GM12878 (cell line): ENCODE measurements around the gene SETD1B. TPM values are rescaled to one million over a fixed set of nuclear protein-coding genes. Genes with fewer than 3 reads are reported as not detected.
A peak's percentile ranks its signal among the peaks of the same experiment; 100 is the strongest.

ENCODE experiments used
- CEBPB ChIP-seq, 2 experiments: fragments of 150-350 bp in 1 of 2; IDR thresholded peaks; 2 replicates each; pipeline ENCODE4 v1.6.1; 2012 to 2014; ENCODE audit warnings: low read depth in 2 of 2, low read length in 2 of 2, borderline replicate concordance in 1 of 2, inconsistent platforms in 1 of 2
- EED ChIP-seq: sonication (generic); IDR thresholded peaks from 2 replicates; pipeline ENCODE4 v1.6.1; 2016; ENCODE audit warnings: antibody characterized with exemption, low read depth
- IRF4 ChIP-seq: IDR thresholded peaks from 2 replicates; pipeline ENCODE4 v1.6.1; 2011; ENCODE audit warnings: low read depth, low read length
- LARP7 ChIP-seq: fragments of 450-650 bp; IDR thresholded peaks from 2 replicates; pipeline ENCODE4 v1.6.1; 2017; ENCODE audit warnings: mild to moderate bottlenecking
- MEF2A ChIP-seq: IDR thresholded peaks from 2 replicates; pipeline ENCODE4 v1.6.1; 2011; ENCODE audit warnings: low read depth, mild to moderate bottlenecking, low read length, moderate library complexity; ENCODE audit not compliant: insufficient read depth
- NFYB ChIP-seq: IDR thresholded peaks from 2 replicates; pipeline ENCODE4 v1.6.1; 2011; ENCODE audit warnings: low read depth, mild to moderate bottlenecking, low read length, improper control_type of control experiment, moderate library complexity; ENCODE audit not compliant: insufficient read depth
- NR2C1 ChIP-seq: fragments of 450-650 bp; IDR thresholded peaks from 2 replicates; pipeline ENCODE4 v1.6.1; 2017; ENCODE audit warnings: antibody characterized with exemption, mild to moderate bottlenecking, moderate library complexity
- RBBP5 ChIP-seq: fragments of 200-600 bp; sonication (generic); conservative IDR thresholded peaks from 2 replicates; pipeline ENCODE4 v1.6.1; 2016
- TCF3 ChIP-seq: IDR thresholded peaks from 2 replicates; pipeline ENCODE4 v1.6.1; 2012; ENCODE audit warnings: low read depth, mild to moderate bottlenecking, low read length, borderline replicate concordance; ENCODE audit not compliant: insufficient read depth
- ZNF24 ChIP-seq: fragments of 450-650 bp; IDR thresholded peaks from 2 replicates; pipeline ENCODE4 v1.6.1; 2017; ENCODE audit warnings: antibody characterized with exemption, mild to moderate bottlenecking
- polyA plus RNA-seq, 11 experiments: library from polyadenylated mRNA; depleted of rRNA in 4 of 11; unstranded in 6 of 11; stranded (reverse) in 5 of 11; fragments of >200 nt; fragmentation: Nextera tagmentation in 4 of 11; fragmentation: Illumina TruSeq in 1 of 11; extraction: Ambion mirVana in 4 of 11; extraction: Trizol in 1 of 11; gene quantifications; 1 replicate in 1 of 11; 2 replicates in 10 of 11; pipeline versions ENCODE4 v1.2.1 to v1.2.3, GENCODE V29; 2011 to 2016; ENCODE audit warnings: inconsistent platforms in 2 of 11, missing spikeins in 2 of 11, low read depth in 1 of 11
- total RNA-seq, 4 experiments: library from RNA; depleted of rRNA in 3 of 4; stranded (reverse); fragments of >200 nt in 3 of 4; fragmentation: Illumina TruSeq in 1 of 4; extraction: Trizol in 1 of 4; gene quantifications; 2 replicates each; pipeline versions ENCODE4 v1.2.1 to v1.2.3, GENCODE V29; 2013 to 2021
- TF ChIP-seq, protein P1 (sequence below): IDR thresholded peaks from 2 replicates; pipeline ENCODE4 v1.6.1; 2012; ENCODE audit warnings: mild to moderate bottlenecking, low read depth, low read length
- TF ChIP-seq, protein P2 (sequence below): fragments of 450-650 bp; IDR thresholded peaks from 2 replicates; pipeline ENCODE4 v1.6.1; 2018; ENCODE audit warnings: borderline replicate concordance, mild to moderate bottlenecking; ENCODE audit not compliant: partially characterized antibody
- TF ChIP-seq, protein P3 (sequence below): fragments of 450-650 bp; IDR thresholded peaks from 2 replicates; pipeline ENCODE4 v1.6.1; 2017; ENCODE audit warnings: mild to moderate bottlenecking, low read depth, inconsistent platforms; ENCODE audit not compliant: poor library complexity, severe bottlenecking
- TF ChIP-seq, protein P4 (sequence below): fragments of 450-650 bp; IDR thresholded peaks from 2 replicates; pipeline ENCODE4 v1.6.1; 2017; ENCODE audit warnings: mild to moderate bottlenecking
- TF ChIP-seq, protein P5 (sequence below): fragments of 450-650 bp; formaldehyde crosslinking; IDR thresholded peaks from 2 replicates; pipeline ENCODE4 v1.5.0; 2022; ENCODE audit warnings: mild to moderate bottlenecking, missing genetic modification characterization

SETD1B gene
- total and polyA plus RNA-seq, 10 of the 15 experiments (the other 5 are each of a cell fraction or from before 2014, with no cell fraction given) = 0.50 to 17.3 (median 1.6) TPM

DNA sequence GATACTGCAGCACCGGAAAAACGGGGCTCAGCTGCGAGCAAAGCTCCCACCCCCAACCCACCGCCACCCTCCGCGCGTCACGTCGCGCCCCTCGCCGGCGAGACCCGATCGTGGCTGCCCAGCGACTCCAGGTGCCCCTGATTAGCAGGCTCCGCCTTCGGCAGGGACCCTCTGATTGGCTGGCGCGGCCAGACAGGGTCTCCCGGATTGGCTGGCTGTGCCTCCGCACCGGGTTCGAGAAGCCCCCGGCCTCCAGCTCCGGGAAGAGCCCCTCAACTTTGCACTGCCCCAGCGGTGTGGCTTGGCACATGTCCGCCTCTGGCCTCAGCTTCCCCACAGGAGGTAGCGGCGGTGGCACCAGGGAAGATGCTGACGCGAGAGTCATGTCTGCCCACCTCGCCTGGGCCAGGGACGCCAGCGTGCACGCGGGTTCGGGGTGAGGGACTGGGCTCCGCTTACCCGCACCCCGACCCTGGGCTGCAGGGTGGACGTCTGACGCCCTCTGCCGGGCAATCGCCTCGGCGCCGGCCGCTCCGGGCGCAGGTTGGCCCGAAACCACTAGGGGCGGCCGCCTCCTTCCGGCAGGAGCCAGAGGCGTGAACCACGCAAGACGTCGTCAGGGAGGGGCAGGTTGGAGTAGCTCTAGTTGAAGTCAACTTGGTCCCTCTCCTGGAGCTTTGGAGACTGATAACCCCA lies 9.8 kb upstream of the SETD1B start (continued):
- TF ChIP-seq, protein P1, sequence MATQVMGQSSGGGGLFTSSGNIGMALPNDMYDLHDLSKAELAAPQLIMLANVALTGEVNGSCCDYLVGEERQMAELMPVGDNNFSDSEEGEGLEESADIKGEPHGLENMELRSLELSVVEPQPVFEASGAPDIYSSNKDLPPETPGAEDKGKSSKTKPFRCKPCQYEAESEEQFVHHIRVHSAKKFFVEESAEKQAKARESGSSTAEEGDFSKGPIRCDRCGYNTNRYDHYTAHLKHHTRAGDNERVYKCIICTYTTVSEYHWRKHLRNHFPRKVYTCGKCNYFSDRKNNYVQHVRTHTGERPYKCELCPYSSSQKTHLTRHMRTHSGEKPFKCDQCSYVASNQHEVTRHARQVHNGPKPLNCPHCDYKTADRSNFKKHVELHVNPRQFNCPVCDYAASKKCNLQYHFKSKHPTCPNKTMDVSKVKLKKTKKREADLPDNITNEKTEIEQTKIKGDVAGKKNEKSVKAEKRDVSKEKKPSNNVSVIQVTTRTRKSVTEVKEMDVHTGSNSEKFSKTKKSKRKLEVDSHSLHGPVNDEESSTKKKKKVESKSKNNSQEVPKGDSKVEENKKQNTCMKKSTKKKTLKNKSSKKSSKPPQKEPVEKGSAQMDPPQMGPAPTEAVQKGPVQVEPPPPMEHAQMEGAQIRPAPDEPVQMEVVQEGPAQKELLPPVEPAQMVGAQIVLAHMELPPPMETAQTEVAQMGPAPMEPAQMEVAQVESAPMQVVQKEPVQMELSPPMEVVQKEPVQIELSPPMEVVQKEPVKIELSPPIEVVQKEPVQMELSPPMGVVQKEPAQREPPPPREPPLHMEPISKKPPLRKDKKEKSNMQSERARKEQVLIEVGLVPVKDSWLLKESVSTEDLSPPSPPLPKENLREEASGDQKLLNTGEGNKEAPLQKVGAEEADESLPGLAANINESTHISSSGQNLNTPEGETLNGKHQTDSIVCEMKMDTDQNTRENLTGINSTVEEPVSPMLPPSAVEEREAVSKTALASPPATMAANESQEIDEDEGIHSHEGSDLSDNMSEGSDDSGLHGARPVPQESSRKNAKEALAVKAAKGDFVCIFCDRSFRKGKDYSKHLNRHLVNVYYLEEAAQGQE = peak; percentile 43; the same call in 1 of the 2 replicates
- TF ChIP-seq, protein P2, sequence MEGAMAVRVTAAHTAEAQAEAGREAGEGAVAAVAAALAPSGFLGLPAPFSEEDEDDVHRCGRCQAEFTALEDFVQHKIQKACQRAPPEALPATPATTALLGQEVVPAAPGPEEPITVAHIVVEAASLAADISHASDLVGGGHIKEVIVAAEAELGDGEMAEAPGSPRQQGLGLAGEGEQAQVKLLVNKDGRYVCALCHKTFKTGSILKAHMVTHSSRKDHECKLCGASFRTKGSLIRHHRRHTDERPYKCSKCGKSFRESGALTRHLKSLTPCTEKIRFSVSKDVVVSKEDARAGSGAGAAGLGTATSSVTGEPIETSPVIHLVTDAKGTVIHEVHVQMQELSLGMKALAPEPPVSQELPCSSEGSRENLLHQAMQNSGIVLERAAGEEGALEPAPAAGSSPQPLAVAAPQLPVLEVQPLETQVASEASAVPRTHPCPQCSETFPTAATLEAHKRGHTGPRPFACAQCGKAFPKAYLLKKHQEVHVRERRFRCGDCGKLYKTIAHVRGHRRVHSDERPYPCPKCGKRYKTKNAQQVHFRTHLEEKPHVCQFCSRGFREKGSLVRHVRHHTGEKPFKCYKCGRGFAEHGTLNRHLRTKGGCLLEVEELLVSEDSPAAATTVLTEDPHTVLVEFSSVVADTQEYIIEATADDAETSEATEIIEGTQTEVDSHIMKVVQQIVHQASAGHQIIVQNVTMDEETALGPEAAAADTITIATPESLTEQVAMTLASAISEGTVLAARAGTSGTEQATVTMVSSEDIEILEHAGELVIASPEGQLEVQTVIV = peak; percentile 11
- TF ChIP-seq ZNF24 (peak; percentile 83), LARP7 (peak; percentile 84), EED (no peak; the same call in 1 of the 2 replicates), RBBP5 (no peak), NR2C1 (peak; percentile 60; the same call in 1 of the 2 replicates), IRF4 (peak; percentile 99), TCF3 (peak; percentile 79; the same call in 1 of the 2 replicates), NFYB (peak; percentile 77), MEF2A (peak; percentile 73; the same call in 1 of the 2 replicates), CEBPB (IDR thresholded peaks at IDR 0.05; ENCODE audit: borderline replicate concordance in 1 of 2, low read depth in 2 of 2, low read length in 2 of 2) (no peak)
- TF ChIP-seq, protein P3, sequence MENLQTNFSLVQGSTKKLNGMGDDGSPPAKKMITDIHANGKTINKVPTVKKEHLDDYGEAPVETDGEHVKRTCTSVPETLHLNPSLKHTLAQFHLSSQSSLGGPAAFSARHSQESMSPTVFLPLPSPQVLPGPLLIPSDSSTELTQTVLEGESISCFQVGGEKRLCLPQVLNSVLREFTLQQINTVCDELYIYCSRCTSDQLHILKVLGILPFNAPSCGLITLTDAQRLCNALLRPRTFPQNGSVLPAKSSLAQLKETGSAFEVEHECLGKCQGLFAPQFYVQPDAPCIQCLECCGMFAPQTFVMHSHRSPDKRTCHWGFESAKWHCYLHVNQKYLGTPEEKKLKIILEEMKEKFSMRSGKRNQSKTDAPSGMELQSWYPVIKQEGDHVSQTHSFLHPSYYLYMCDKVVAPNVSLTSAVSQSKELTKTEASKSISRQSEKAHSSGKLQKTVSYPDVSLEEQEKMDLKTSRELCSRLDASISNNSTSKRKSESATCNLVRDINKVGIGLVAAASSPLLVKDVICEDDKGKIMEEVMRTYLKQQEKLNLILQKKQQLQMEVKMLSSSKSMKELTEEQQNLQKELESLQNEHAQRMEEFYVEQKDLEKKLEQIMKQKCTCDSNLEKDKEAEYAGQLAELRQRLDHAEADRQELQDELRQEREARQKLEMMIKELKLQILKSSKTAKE = peak; percentile 17
- TF ChIP-seq, protein P4, sequence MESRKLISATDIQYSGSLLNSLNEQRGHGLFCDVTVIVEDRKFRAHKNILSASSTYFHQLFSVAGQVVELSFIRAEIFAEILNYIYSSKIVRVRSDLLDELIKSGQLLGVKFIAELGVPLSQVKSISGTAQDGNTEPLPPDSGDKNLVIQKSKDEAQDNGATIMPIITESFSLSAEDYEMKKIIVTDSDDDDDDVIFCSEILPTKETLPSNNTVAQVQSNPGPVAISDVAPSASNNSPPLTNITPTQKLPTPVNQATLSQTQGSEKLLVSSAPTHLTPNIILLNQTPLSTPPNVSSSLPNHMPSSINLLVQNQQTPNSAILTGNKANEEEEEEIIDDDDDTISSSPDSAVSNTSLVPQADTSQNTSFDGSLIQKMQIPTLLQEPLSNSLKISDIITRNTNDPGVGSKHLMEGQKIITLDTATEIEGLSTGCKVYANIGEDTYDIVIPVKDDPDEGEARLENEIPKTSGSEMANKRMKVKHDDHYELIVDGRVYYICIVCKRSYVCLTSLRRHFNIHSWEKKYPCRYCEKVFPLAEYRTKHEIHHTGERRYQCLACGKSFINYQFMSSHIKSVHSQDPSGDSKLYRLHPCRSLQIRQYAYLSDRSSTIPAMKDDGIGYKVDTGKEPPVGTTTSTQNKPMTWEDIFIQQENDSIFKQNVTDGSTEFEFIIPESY = peak; percentile 80; the same call in 1 of the 2 replicates
- TF ChIP-seq, protein P5, sequence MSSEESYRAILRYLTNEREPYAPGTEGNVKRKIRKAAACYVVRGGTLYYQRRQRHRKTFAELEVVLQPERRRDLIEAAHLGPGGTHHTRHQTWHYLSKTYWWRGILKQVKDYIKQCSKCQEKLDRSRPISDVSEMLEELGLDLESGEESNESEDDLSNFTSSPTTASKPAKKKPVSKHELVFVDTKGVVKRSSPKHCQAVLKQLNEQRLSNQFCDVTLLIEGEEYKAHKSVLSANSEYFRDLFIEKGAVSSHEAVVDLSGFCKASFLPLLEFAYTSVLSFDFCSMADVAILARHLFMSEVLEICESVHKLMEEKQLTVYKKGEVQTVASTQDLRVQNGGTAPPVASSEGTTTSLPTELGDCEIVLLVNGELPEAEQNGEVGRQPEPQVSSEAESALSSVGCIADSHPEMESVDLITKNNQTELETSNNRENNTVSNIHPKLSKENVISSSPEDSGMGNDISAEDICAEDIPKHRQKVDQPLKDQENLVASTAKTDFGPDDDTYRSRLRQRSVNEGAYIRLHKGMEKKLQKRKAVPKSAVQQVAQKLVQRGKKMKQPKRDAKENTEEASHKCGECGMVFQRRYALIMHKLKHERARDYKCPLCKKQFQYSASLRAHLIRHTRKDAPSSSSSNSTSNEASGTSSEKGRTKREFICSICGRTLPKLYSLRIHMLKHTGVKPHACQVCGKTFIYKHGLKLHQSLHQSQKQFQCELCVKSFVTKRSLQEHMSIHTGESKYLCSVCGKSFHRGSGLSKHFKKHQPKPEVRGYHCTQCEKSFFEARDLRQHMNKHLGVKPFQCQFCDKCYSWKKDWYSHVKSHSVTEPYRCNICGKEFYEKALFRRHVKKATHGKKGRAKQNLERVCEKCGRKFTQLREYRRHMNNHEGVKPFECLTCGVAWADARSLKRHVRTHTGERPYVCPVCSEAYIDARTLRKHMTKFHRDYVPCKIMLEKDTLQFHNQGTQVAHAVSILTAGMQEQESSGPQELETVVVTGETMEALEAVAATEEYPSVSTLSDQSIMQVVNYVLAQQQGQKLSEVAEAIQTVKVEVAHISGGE (CRISPR knock-in tag) = no peak
